Karpas-422 (cell line): Measurements from ENCODE around the gene FAM13A. TPM values are rescaled to one million over a fixed set of nuclear protein-coding genes. Genes with fewer than 3 reads are reported as not detected.

Experiments used
- DNase-seq: peaks from one replicate; pipeline ENCODE4 v3.0.0-alpha.2; 2015
- H2AFZ ChIP-seq: fragments of 200-600 bp; sonication (generic); 2 replicates; pipeline ENCODE4 v1.6.1; 2014; ENCODE audit warnings: antibody characterized with exemption, low read length, mixed read lengths
- H3K27ac ChIP-seq: fragments of 200-600 bp; sonication (generic); 2 replicates; pipeline ENCODE4 v1.5.1; 2014; ENCODE audit warnings: mild to moderate bottlenecking, low read length, moderate library complexity
- H3K27me3 ChIP-seq: fragments of 200-600 bp; sonication (generic); 2 replicates; pipeline ENCODE4 v1.6.1; 2014; ENCODE audit warnings: low read length, mixed read lengths
- H3K36me3 ChIP-seq: fragments of 200-600 bp; sonication (generic); 2 replicates; pipeline ENCODE4 v1.6.1; 2014; ENCODE audit warnings: low read length, mixed read lengths; ENCODE audit not compliant: insufficient read depth
- H3K4me1 ChIP-seq: fragments of 200-600 bp; sonication (generic); 2 replicates; pipeline ENCODE4 v1.6.1; 2014; ENCODE audit warnings: mild to moderate bottlenecking, low read length, mixed read lengths
- H3K4me2 ChIP-seq: fragments of 200-600 bp; sonication (generic); 2 replicates; pipeline ENCODE4 v1.6.1; 2014; ENCODE audit warnings: low read length, low read depth, mild to moderate bottlenecking; ENCODE audit not compliant: poor library complexity, severe bottlenecking
- H3K4me3 ChIP-seq: fragments of 200-600 bp; sonication (generic); 2 replicates; pipeline ENCODE4 v1.5.1; 2014; ENCODE audit warnings: mild to moderate bottlenecking, antibody characterized with exemption, low read length, mixed read lengths
- H3K79me2 ChIP-seq: fragments of 200-600 bp; sonication (generic); 2 replicates; pipeline ENCODE4 v1.6.1; 2014; ENCODE audit warnings: mild to moderate bottlenecking, low read length, mixed read lengths
- H3K9ac ChIP-seq: fragments of 200-600 bp; sonication (generic); 2 replicates; pipeline ENCODE4 v1.6.0; 2014; ENCODE audit warnings: low read length
- H3K9me2 ChIP-seq: fragments of 200-600 bp; sonication (generic), shearing (Covaris generic); replicated peaks from 2 replicates; pipeline ENCODE4 v1.6.0; 2014; ENCODE audit warnings: mild to moderate bottlenecking, low read length, moderate library complexity; ENCODE audit not compliant: insufficient read depth
- H3K9me3 ChIP-seq: fragments of 300-700, 200-600 bp; sonication (generic); 2 replicates; pipeline ENCODE4 v1.6.1; 2014; ENCODE audit warnings: low read length, mixed read lengths
- H4K20me1 ChIP-seq: fragments of 200-600 bp; sonication (generic); 2 replicates; pipeline ENCODE4 v1.6.1; 2014; ENCODE audit warnings: mild to moderate bottlenecking, antibody characterized with exemption, low read length, low read depth; ENCODE audit not compliant: insufficient read depth
- total RNA-seq: library from RNA; depleted of rRNA; stranded (reverse); fragments of >200 nt; shearing (Covaris generic); gene quantifications from 2 replicates; pipeline ENCODE4 v1.2.3, GENCODE V29; 2014; ENCODE audit warnings: low replicate concordance

FAM13A gene
- total RNA-seq, 1 experiment from 2014 or later: 0.30 TPM

DNA sequence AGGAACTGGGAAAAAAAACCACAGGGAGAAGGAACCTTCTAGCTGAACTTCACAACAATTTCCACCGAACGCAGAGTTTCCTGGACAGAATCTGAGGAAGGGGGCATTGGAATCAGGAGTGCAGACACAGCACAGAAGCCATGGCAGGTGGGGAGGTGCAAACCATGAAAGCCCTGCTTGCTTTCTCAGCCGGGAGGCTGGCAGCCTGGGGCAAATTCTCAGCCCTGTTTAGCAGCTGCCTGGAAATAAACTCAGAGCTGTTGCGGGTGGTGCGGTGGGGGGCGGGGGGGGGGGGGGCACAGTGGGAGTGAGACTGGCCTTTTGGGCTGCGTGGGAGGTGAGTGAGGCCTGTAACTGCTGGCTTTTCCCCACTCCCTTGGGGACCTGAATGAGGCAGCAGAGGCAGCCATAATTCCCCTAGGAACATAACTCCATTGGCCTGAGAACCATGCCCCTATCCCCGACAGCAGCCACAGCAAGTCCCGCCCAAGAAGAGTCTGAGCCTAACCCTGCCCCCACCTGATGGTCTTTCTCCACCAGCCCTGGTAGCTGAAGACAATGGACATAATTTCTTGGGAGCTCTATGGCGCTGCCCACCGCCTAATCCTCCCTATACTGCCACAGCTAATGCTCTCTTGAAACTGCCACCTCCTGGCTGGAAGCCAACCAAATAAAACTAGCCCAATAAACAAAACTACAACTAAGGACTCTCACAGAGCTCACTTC is 176.3 kb downstream of the FAM13A start:
- no peaks in the 10 kb centered on the region for H3K36me3 ChIP-seq
- no peak overlapping the region for H2AFZ ChIP-seq
- H3K27ac ChIP-seq: no peak overlapping the region
- no peaks in the 10 kb centered on the region for H3K4me1 ChIP-seq
- no peak for DNase-seq
- H3K79me2 ChIP-seq: no peaks in the 10 kb centered on the region
- no peaks in the 10 kb centered on the region for H3K27me3 ChIP-seq
- no peaks in the 10 kb centered on the region for H3K9me2 ChIP-seq
- no peak overlapping the region for H3K9ac ChIP-seq
- H3K4me3 ChIP-seq: no peak overlapping the region
- no peaks in the 10 kb centered on the region for H3K9me3 ChIP-seq
- H3K4me2 ChIP-seq: no peak overlapping the region
- no peaks in the 10 kb centered on the region for H4K20me1 ChIP-seq

DNA sequence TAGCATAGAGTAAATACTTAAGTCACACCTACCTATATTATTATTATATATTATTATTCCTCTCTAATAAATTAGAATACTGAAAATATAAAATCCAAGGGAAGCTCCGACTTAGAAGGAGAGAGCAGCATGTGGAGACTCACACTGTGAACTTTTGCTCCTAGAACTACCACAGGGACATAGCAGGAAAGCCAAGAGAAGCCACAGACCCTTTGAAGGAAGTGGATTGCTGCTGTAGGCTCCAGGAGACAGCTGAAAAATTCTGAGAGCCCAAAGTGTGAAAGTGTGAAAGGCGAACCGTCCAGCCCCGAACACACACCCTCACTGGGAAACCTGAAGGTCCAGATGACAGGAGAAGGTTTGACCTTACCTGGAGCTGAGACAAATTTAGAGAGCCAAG is 177.0 kb downstream of the FAM13A start:
- DNase-seq: no peak
- no peaks in the 10 kb centered on the region for H4K20me1 ChIP-seq
- H3K4me2 ChIP-seq: no peak overlapping the region
- no peaks in the 10 kb centered on the region for H3K79me2 ChIP-seq
- no peaks in the 10 kb centered on the region for H3K36me3 ChIP-seq
- H3K9me3 ChIP-seq: no peaks in the 10 kb centered on the region
- no peak overlapping the region for H3K4me3 ChIP-seq
- no peaks in the 10 kb centered on the region for H3K27me3 ChIP-seq
- no peak overlapping the region for H2AFZ ChIP-seq
- no peak overlapping the region for H3K27ac ChIP-seq
- no peak overlapping the region for H3K9ac ChIP-seq
- no peaks in the 10 kb centered on the region for H3K9me2 ChIP-seq
- H3K4me1 ChIP-seq: no peaks in the 10 kb centered on the region

DNA sequence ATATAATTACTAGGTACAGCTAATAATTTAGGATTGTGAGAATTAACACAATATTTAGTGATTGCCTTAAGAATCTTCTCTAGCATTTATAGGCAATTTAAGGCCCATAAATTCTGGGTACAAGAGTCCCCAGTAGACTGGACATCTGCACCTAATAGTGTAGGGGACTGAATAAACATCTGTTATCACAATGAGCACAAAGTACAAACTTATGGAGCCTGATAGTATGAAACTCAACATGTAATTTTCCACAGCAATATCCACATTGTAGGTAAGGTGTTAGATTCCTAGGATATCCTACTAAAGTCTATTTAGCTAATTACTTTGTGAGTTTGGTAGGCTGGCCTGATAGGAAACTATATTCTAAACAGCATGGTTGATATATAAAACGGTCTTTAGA is 178.3 kb downstream of the FAM13A start:
- H3K79me2 ChIP-seq: no peaks in the 10 kb centered on the region
- no peak overlapping the region for H3K4me3 ChIP-seq
- no peaks in the 10 kb centered on the region for H4K20me1 ChIP-seq
- DNase-seq: no peak
- no peak overlapping the region for H2AFZ ChIP-seq
- no peak overlapping the region for H3K4me2 ChIP-seq
- no peak overlapping the region for H3K27ac ChIP-seq
- no peaks in the 10 kb centered on the region for H3K9me2 ChIP-seq
- H3K9me3 ChIP-seq: no peaks in the 10 kb centered on the region
- no peaks in the 10 kb centered on the region for H3K36me3 ChIP-seq
- H3K27me3 ChIP-seq: no peaks in the 10 kb centered on the region
- H3K9ac ChIP-seq: no peak overlapping the region
- H3K4me1 ChIP-seq: no peaks in the 10 kb centered on the region

DNA sequence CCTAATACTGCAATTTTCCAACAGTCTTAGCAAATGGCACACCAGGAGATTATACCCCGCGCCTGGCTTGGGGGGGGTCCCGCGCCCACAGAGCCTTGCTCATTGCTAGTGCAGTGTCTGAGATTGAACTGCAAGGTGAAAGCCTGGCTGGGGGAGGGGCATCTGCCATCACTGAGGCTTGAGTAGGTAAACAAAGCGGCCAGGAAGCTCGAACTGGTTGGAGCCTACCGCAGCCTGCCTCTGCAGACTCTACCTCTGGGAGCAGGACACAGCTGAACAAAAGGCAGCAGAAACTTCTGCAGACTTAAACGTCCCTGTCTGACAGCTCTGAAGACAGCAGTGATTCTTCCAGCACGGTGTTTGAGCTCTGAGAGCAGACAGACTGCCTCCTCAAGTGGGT is 186.6 kb downstream of the FAM13A start:
- Histone ChIP-seq H3K4me3 (no peak overlapping the region), H3K9me2 (no peaks in the 10 kb centered on the region), H3K79me2 (no peaks in the 10 kb centered on the region), H4K20me1 (no peaks in the 10 kb centered on the region), H3K9ac (no peak overlapping the region), H3K9me3 (no peaks in the 10 kb centered on the region), H3K36me3 (no peaks in the 10 kb centered on the region), H2AFZ (no peak overlapping the region), H3K27me3 (no peaks in the 10 kb centered on the region), H3K27ac (no peak overlapping the region), H3K4me1 (no peaks in the 10 kb centered on the region), H3K4me2 (no peak overlapping the region)
- DNase-seq: no peak

DNA sequence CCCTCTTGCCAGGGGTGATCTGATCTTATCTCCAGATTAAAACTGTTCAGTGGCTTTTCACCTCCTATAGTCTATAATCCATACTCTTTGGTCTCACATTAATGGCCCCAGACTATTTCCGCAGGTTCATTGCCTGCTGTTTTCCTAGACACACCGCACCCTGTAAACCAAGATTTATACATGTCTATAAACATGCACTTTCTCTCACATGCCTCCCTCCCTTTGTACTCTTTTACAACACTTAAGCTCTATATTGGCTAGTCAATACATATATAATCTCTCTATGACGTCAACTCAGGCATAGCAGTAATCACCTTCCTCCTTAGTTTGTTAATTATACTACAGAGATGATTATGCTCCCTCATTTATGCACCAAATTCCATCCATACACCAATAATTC is 188.5 kb downstream of the FAM13A start:
- Histone ChIP-seq H4K20me1 (no peaks in the 10 kb centered on the region), H3K4me3 (no peak overlapping the region), H3K9ac (no peak overlapping the region), H3K9me3 (no peaks in the 10 kb centered on the region), H3K27ac (no peak overlapping the region), H3K4me1 (no peaks in the 10 kb centered on the region), H3K79me2 (no peaks in the 10 kb centered on the region), H3K36me3 (no peaks in the 10 kb centered on the region), H3K9me2 (no peaks in the 10 kb centered on the region), H2AFZ (no peak overlapping the region), H3K27me3 (no peaks in the 10 kb centered on the region), H3K4me2 (no peak overlapping the region)
- no peak for DNase-seq

DNA sequence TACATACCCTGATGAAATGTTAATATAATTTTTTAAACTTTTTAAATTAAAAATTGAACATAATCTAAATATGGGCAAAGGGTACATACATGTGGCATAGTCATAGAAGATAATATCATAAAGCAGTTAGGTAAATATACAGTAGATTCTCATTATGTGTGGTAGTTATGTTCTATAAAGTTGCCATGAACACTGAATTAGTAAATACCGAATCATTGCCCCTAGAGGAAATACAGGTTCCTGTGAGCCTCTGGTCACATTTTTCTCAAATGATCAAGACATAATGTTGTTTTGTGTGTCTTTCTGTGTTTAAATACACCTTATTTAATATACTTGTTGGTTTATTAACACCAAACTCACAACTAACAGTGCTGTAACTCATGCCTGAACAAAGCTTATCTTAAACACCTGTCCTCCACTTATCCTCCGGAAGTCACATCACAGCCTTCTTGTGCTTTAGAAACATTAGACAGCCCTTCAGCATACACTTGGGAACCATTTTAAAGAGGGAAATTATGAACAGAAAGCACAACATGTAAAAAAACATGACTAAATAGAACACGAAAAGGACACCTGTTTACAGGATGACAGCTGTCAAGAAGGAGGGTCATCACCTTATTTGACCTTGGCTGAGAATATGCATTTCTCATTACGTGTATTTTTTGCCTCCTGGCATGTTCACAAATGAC is 190.0 kb downstream of the FAM13A start:
- Histone ChIP-seq H3K9ac (no peak overlapping the region), H3K36me3 (no peaks in the 10 kb centered on the region), H3K9me2 (no peaks in the 10 kb centered on the region), H4K20me1 (no peaks in the 10 kb centered on the region), H3K9me3 (no peaks in the 10 kb centered on the region), H3K4me2 (no peak overlapping the region), H3K27ac (no peak overlapping the region), H3K27me3 (no peaks in the 10 kb centered on the region), H3K79me2 (no peaks in the 10 kb centered on the region), H3K4me1 (no peaks in the 10 kb centered on the region), H3K4me3 (no peak overlapping the region), H2AFZ (no peak overlapping the region)
- DNase-seq: no peak

DNA sequence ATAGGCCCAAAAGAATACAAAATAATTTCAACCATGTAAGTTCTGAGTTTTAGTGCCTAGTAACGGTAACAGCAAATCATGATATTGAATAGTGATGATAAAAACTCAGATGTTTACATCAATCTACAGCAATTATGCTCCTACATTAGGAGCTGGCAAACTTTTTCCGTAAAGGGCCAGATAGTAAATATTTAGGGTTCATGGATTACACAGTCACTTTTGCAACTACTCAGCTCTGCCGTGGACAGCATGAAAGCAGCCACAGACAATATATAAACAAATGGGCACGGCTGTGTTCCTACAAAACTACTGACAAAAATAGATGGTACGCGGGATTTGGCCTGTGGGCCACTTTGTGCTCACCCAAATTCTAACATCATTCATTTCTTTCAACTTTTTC is 191.5 kb downstream of the FAM13A start:
- H3K9ac ChIP-seq: no peak overlapping the region

DNA sequence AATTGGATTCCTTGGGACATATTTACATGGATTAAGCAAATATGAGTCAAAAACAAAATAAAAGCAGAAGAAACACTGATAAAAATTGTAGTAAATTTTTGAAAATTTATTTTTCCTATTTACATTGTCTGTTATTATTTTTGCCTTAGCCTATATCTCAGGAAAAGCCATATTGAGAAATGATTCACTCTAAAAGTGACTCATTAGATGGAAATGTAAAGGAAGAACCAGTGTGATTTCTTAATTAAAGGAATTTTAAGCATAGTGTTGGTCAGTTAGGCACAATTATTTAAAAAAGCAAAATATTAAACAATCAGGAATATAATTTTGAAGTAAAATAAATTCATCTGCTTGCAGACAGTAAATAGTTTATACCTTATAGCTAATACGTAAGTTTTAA is 191.9 kb downstream of the FAM13A start:
- Histone ChIP-seq H3K9me3 (no peaks in the 10 kb centered on the region), H3K4me2 (no peak overlapping the region), H4K20me1 (no peaks in the 10 kb centered on the region), H3K79me2 (no peaks in the 10 kb centered on the region), H3K36me3 (no peaks in the 10 kb centered on the region), H3K9ac (no peak overlapping the region), H2AFZ (no peak overlapping the region), H3K9me2 (no peaks in the 10 kb centered on the region), H3K4me1 (no peaks in the 10 kb centered on the region), H3K27me3 (no peaks in the 10 kb centered on the region), H3K4me3 (no peak overlapping the region), H3K27ac (no peak overlapping the region)
- DNase-seq: no peak

More for the DNA sequence above, 191.5 kb downstream of the FAM13A start:
- Histone ChIP-seq H3K27me3 (no peaks in the 10 kb centered on the region), H4K20me1 (no peaks in the 10 kb centered on the region), H3K9me2 (no peaks in the 10 kb centered on the region), H3K9me3 (no peaks in the 10 kb centered on the region), H3K4me1 (no peaks in the 10 kb centered on the region), H2AFZ (no peak overlapping the region), H3K27ac (no peak overlapping the region), H3K4me2 (no peak overlapping the region), H3K36me3 (no peaks in the 10 kb centered on the region), H3K79me2 (no peaks in the 10 kb centered on the region), H3K4me3 (no peak overlapping the region)
- no peak for DNase-seq
